Uterus (tissue), 2 donors: ENCODE measurements around the gene SPOCK1.

Experiments used
- POLR2A ChIP-seq, 2 donors: fragments of 450-650 bp; IDR thresholded peaks; one replicate each; pipeline ENCODE4 v1.6.1; 2016; ENCODE audit warnings: antibody characterized with exemption in 2 of 2, mild to moderate bottlenecking in 1 of 2, moderate library complexity in 1 of 2
- TF ChIP-seq, protein P1 (sequence below), 4 experiments: fragments of 200-600 bp in 2 of 4; fragments of 450-650 bp in 2 of 4; sonication (generic) in 2 of 4; IDR thresholded peaks; one replicate each; pipeline ENCODE4 v1.5.1; 2016 to 2019; ENCODE audit warnings: antibody characterized with exemption in 4 of 4, mild to moderate bottlenecking in 2 of 4, moderate library complexity in 1 of 4

DNA sequence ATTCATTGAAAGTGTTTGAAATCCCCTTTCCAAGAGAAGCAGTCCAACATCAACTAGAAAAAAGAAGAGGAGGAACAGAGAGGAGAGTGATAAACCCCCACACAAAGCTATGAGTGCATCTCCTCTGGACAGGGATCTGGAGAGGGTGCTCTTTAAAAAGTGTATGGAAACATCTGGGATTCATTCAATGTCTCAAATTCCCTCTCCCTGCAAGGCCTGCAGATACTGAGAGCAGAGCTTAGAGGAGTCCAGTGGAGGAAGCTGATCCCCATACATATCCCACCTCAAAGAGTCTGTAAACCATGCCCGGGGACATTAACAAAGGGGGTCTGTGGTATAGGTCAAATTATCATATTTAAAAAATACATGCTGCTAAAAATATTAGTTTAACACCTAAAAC lies 2.2 kb downstream of the SPOCK1 start:
- TF ChIP-seq, protein P1, sequence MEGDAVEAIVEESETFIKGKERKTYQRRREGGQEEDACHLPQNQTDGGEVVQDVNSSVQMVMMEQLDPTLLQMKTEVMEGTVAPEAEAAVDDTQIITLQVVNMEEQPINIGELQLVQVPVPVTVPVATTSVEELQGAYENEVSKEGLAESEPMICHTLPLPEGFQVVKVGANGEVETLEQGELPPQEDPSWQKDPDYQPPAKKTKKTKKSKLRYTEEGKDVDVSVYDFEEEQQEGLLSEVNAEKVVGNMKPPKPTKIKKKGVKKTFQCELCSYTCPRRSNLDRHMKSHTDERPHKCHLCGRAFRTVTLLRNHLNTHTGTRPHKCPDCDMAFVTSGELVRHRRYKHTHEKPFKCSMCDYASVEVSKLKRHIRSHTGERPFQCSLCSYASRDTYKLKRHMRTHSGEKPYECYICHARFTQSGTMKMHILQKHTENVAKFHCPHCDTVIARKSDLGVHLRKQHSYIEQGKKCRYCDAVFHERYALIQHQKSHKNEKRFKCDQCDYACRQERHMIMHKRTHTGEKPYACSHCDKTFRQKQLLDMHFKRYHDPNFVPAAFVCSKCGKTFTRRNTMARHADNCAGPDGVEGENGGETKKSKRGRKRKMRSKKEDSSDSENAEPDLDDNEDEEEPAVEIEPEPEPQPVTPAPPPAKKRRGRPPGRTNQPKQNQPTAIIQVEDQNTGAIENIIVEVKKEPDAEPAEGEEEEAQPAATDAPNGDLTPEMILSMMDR (IDR thresholded peaks at IDR 0.05) = no peak
- TF ChIP-seq POLR2A (IDR thresholded peaks at IDR 0.05) = no peak
